Left lung (tissue), 10 donors: ENCODE data around the gene SPCS1. TPM values are rescaled to one million over a fixed set of nuclear protein-coding genes. Genes with fewer than 3 reads are reported as not detected.
"Not testable (repeated sequence)": the region's sequence is repeated elsewhere in the genome, so short reads cannot be mapped to it uniquely, and the experiment has no call there.

Experiments used
- ATAC-seq: fragments of 200-7000 bp; cut with Tn5 transposase; one replicate; pipeline ENCODE4 v1.9.1; 2020; ENCODE audit warnings: moderate library complexity
- DNase-seq, 4 donors: peaks; one replicate each; pipeline ENCODE4 v3.0.0-alpha.2; 2013 to 2020
- H3K27ac ChIP-seq, 2 donors: fragments of 200-600 bp; sonication (generic) in 1 of 2; one replicate each; pipeline versions ENCODE4 v1.5.0 to v1.8.0; 2020 to 2021
- H3K27me3 ChIP-seq, 2 donors: fragments of 200-600 bp; sonication (generic) in 1 of 2; one replicate each; pipeline versions ENCODE4 v1.5.0 to v1.8.0; 2020 to 2021
- H3K36me3 ChIP-seq, 2 donors: fragments of 200-600 bp; sonication (generic) in 1 of 2; one replicate each; pipeline versions ENCODE4 v1.5.0 to v1.8.0; 2020 to 2021
- H3K4me1 ChIP-seq, 2 donors: fragments of 200-600 bp; one replicate each; pipeline ENCODE4 v1.8.0; 2021
- H3K4me3 ChIP-seq, 2 donors: fragments of 200-600 bp; sonication (generic) in 1 of 2; one replicate each; pipeline versions ENCODE4 v1.5.0 to v1.8.0; 2020 to 2021; ENCODE audit warnings: mild to moderate bottlenecking in 1 of 2
- H3K9me3 ChIP-seq, 2 donors: fragments of 200-600 bp; sonication (generic) in 1 of 2; one replicate each; pipeline versions ENCODE4 v1.5.0 to v1.8.0; 2020 to 2021
- CTCF ChIP-seq, 2 donors: fragments of 200-600 bp; sonication (generic) in 1 of 2; IDR thresholded peaks; one replicate each; pipeline versions ENCODE4 v1.5.0 to v1.8.0; 2021; ENCODE audit warnings: antibody characterized with exemption in 2 of 2
- intact Hi-C, 2 donors: fragments of 100-400 bp; cut with DNase I; formaldehyde crosslinking; loops; one replicate each; pipeline versions ENCODE4 v1.11.2 to v1.14.2; 2022
- polyA plus RNA-seq, 6 donors: library from polyadenylated mRNA; unstranded; fragments of 120-200 nt; gene quantifications; one replicate each; pipeline ENCODE4 v1.2.1, GENCODE V29; 2013; ENCODE audit not compliant: insufficient read length in 6 of 6
- total RNA-seq, 2 donors: library from RNA; stranded (reverse); fragmentation: NEBNext Ultra II Directional; extraction: Animal tissue kit (Norgen Biotek cat#: 25700); gene quantifications; one replicate each; pipeline ENCODE4 v1.2.1, GENCODE V29; 2021
- donor health status: DM: no; HTN: yes; CAD: no.
- donor health status: DM: no; HTN: no; CAD: no.

SPCS1 gene
- total and polyA plus RNA-seq, 8 donors: 94.5 to 128 (median 112) TPM

DNA sequence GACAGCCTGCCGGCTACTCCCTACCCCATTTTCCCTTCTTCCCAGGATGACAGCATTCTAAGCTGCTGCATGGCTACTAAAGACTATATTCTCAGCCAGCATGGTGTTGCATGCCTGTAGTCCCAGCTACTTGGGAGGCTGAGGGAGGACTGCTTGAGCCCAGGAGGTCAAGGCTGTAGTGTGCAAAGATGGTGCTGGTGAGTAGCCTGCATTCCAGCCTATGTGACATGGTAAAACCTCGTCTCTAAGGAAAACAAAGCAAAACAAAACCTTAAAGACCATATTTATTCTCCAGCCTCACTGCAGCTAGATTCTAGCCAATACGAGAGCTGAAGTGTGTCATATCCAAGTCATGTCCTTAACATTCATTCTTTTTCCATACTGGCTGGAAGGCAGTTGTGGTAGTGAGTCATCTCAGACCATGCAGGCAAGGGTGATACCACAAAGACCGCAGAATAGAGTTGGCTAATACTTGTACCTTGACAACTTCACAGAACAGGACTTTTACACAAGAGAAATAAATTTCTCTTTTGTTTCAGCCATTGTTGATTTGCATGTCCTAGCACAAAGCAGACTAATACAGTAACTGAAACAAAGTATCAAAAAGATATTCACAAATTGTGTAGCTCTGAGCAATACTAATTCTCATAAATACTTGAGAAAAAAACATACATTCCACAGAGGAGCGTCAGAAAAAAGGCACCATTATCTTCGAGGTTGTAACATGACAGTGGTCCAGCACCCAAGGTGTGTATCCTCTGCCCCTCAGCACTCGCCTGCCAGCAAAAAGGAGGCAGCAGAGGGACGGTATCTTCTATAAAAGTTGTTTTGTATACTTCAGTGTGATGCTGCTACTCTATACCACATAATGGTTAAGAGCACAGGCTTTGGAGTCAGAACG, 35.0 kb upstream of the SPCS1 start:
- H3K27ac ChIP-seq: peak overlapping the region; percentile 47 to 80
- ATAC-seq: peak; percentile 95
- TF ChIP-seq CTCF (IDR thresholded peaks at IDR 0.05): no peak

DNA sequence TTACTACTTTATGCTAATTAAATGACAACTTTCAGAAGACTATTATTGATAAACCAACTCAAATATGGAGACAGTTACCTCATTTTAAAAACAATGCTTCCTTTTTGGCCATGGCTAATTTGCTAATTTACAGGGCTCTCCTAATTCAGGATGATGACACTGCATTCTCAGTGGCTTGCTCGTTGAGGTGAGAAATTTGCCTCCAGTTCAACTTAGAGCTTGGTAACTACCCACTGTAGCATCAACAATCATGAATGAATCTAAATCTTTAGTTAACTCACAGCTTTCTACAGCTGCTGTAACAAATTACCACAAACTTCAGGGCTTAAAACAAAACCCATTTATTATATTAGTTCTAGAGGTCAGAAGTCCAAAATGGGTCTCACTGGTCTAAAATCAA, 34.2 kb upstream of the SPCS1 start:
- peaks cover 19 to 30% of the 10 kb centered on the region in 2 donors for H3K4me1 ChIP-seq
- H3K27me3 ChIP-seq: no peaks in the 10 kb centered on the region
- no peak overlapping the region for H3K4me3 ChIP-seq
- H3K36me3 ChIP-seq: peaks cover 0 to 69% of the 10 kb centered on the region in 2 donors
- peak overlapping the region; percentile 28 to 80 for H3K27ac ChIP-seq
- no peak for ATAC-seq
- no peaks in the 10 kb centered on the region for H3K9me3 ChIP-seq
- no peak for DNase-seq
- TF ChIP-seq CTCF (IDR thresholded peaks at IDR 0.05): no peak
- intact Hi-C loops: no loop called here

More for the DNA sequence above, 35.0 kb upstream of the SPCS1 start:
- H3K27me3 ChIP-seq: no peaks in the 10 kb centered on the region
- H3K4me1 ChIP-seq: peaks cover 19 to 30% of the 10 kb centered on the region in 2 donors
- H3K4me3 ChIP-seq: no peak overlapping the region
- H3K36me3 ChIP-seq: peaks cover 0 to 70% of the 10 kb centered on the region in 2 donors
- intact Hi-C loops: no loop called here
- DNase-seq: peak in 1 of 4 donors; percentile 62
- no peaks in the 10 kb centered on the region for H3K9me3 ChIP-seq

- H3K27ac ChIP-seq, H3K27me3 ChIP-seq, intact Hi-C loops, ATAC-seq, H3K4me3 ChIP-seq, DNase-seq, H3K9me3 ChIP-seq: not testable (repeated sequence)
- Histone ChIP-seq H3K36me3 (peaks cover 0 to 87% of the 10 kb centered on the region in 2 donors), H3K4me1 (peaks cover 13 to 34% of the 10 kb centered on the region in 2 donors)
Measured at GRCh38 chr3:52676201-52676600, 29.7 kb upstream of the SPCS1 start.

GRCh38 chr3:52678265-52679198, 27.4 kb upstream of the SPCS1 start:
- intact Hi-C loops: no loop called here
- Histone ChIP-seq H3K27ac (peak overlapping the region; percentile 30 to 48), H3K27me3 (no peaks in the 10 kb centered on the region), H3K36me3 (peaks cover 0 to 66% of the 10 kb centered on the region in 2 donors), H3K4me1 (peaks cover 16 to 47% of the 10 kb centered on the region in 2 donors), H3K9me3 (no peaks in the 10 kb centered on the region), H3K4me3 (no peak overlapping the region)
- ATAC-seq (peak; percentile 21), DNase-seq (no peak)
- no peak for TF ChIP-seq CTCF (IDR thresholded peaks at IDR 0.05)

- intact Hi-C loops: no loop called here
- ATAC-seq (no peak), DNase-seq (no peak)
- peaks cover 22 to 53% of the 10 kb centered on the region in 2 donors for H3K4me1 ChIP-seq
- TF ChIP-seq CTCF (IDR thresholded peaks at IDR 0.05): no peak
- no peak overlapping the region for H3K4me3 ChIP-seq
- H3K27me3 ChIP-seq: no peaks in the 10 kb centered on the region
- peaks cover 0 to 60% of the 10 kb centered on the region in 2 donors for H3K36me3 ChIP-seq
- H3K9me3 ChIP-seq: no peaks in the 10 kb centered on the region
- peak overlapping the region; percentile 30 to 48 for H3K27ac ChIP-seq
Measured at GRCh38 chr3:52679199-52679538, 26.7 kb upstream of the SPCS1 start.
